ENCODE results near the gene DDX50.
A peak's percentile ranks its signal among the peaks of the same experiment; 100 is the strongest.
"Not testable (repeated sequence)": the region's sequence is repeated elsewhere in the genome, so short reads cannot be mapped to it uniquely, and the experiment has no call there.

The DDX50 gene

GRCh38 chr10:68902382-68902781, 1.3 kb downstream of the DDX50 start:
- DNase-seq (ENCODE audit: low spot score) = no peak

GRCh38 chr10:68924593-68924992, 23.5 kb downstream of the DDX50 start:
- no peak for DNase-seq (ENCODE audit: low spot score)

- no peak for DNase-seq (ENCODE audit: low spot score)
Observed at GRCh38 chr10:68925489-68925888, 24.4 kb downstream of the DDX50 start.

GRCh38 chr10:68929157-68929556, 28.0 kb downstream of the DDX50 start:
- not testable (repeated sequence) for DNase-seq (ENCODE audit: low spot score)

- not testable (repeated sequence) for DNase-seq (ENCODE audit: low spot score)
Observed at GRCh38 chr10:68929888-68930287, 28.8 kb downstream of the DDX50 start.

- not testable (repeated sequence) for DNase-seq (ENCODE audit: low spot score)
Observed at GRCh38 chr10:68932860-68933259, 31.7 kb downstream of the DDX50 start.

- DNase-seq (ENCODE audit: low spot score) = no peak
Observed at GRCh38 chr10:68934994-68935393, 33.9 kb downstream of the DDX50 start.

- DNase-seq (ENCODE audit: low spot score) = no peak
Observed at GRCh38 chr10:68938117-68938516, 37.0 kb downstream of the DDX50 start.

GRCh38 chr10:68938884-68939283, 37.8 kb downstream of the DDX50 start:
- no peak for DNase-seq (ENCODE audit: low spot score)

- not testable (repeated sequence) for DNase-seq (ENCODE audit: low spot score)
Observed at GRCh38 chr10:68940917-68941316, 39.8 kb downstream of the DDX50 start.

- no peak for DNase-seq (ENCODE audit: low spot score)
Observed at GRCh38 chr10:68950598-68950997, 49.5 kb downstream of the DDX50 start.

GRCh38 chr10:68954904-68955303, 53.8 kb downstream of the DDX50 start:
- no peak for DNase-seq (ENCODE audit: low spot score)

- DNase-seq (ENCODE audit: low spot score) = no peak
Observed at GRCh38 chr10:68955355-68955831, 54.3 kb downstream of the DDX50 start.

- peak; percentile 94 for DNase-seq (ENCODE audit: low spot score)
Observed at GRCh38 chr10:68955832-68956532, 54.9 kb downstream of the DDX50 start, which contains the start of gene DDX21. Gene DDX21 (plus strand): TSS chr10:68956170. CDS start chr10:68956226, 56 bp downstream.

- no peak for DNase-seq (ENCODE audit: low spot score)
Observed at GRCh38 chr10:68957284-68957615, 56.1 kb downstream of the DDX50 start.

GRCh38 chr10:68957654-68958053, 56.5 kb downstream of the DDX50 start:
- DNase-seq (ENCODE audit: low spot score) = no peak

- DNase-seq (ENCODE audit: low spot score) = no peak
Observed at GRCh38 chr10:68959695-68960527, 58.8 kb downstream of the DDX50 start.

- DNase-seq (ENCODE audit: low spot score) = no peak
Observed at GRCh38 chr10:68963151-68963550, 62.0 kb downstream of the DDX50 start.

- no peak for DNase-seq (ENCODE audit: low spot score)
Observed at GRCh38 chr10:68973975-68974374, 72.9 kb downstream of the DDX50 start.

- DNase-seq (ENCODE audit: low spot score) = not testable (repeated sequence)
Observed at GRCh38 chr10:68975936-68976473, 74.9 kb downstream of the DDX50 start.

GRCh38 chr10:68979738-68980137, 78.6 kb downstream of the DDX50 start:
- not testable (repeated sequence) for DNase-seq (ENCODE audit: low spot score)

GRCh38 chr10:68981074-68981473, 80.0 kb downstream of the DDX50 start:
- DNase-seq (ENCODE audit: low spot score) = no peak
